Liver (tissue), 3 donors: ENCODE data around the gene GLYATL3.

ENCODE experiments used
- EGR1 ChIP-seq, 2 donors: IDR thresholded peaks; 2 replicates each; pipeline ENCODE4 v1.6.1; 2016 to 2018; ENCODE audit warnings: antibody characterized with exemption in 2 of 2, low read depth in 2 of 2
- GABPA ChIP-seq, 2 donors: IDR thresholded peaks in 1 of 2; conservative IDR thresholded peaks in 1 of 2; 2 replicates each; pipeline ENCODE4 v1.6.1; 2016; ENCODE audit warnings: antibody characterized with exemption in 2 of 2, mild to moderate bottlenecking in 1 of 2, moderate library complexity in 1 of 2
- HNF4A ChIP-seq, 2 donors: conservative IDR thresholded peaks; 2 replicates each; pipeline ENCODE4 v1.6.1; 2016; ENCODE audit warnings: antibody characterized with exemption in 2 of 2, mild to moderate bottlenecking in 2 of 2
- JUND ChIP-seq, 2 donors: IDR thresholded peaks; 2 replicates each; pipeline ENCODE4 v1.6.1; 2016; ENCODE audit warnings: antibody characterized with exemption in 2 of 2
- RAD21 ChIP-seq, 2 donors: IDR thresholded peaks; 2 replicates each; pipeline ENCODE4 v1.6.1; 2016; ENCODE audit warnings: antibody characterized with exemption in 2 of 2, mild to moderate bottlenecking in 2 of 2
- SP1 ChIP-seq: IDR thresholded peaks from 2 replicates; pipeline ENCODE4 v1.6.1; 2018; ENCODE audit warnings: antibody characterized with exemption, mild to moderate bottlenecking
- TAF1 ChIP-seq: conservative IDR thresholded peaks from 2 replicates; pipeline ENCODE4 v1.6.1; 2016; ENCODE audit warnings: antibody characterized with exemption, mild to moderate bottlenecking
- YY1 ChIP-seq: IDR thresholded peaks from 2 replicates; pipeline ENCODE4 v1.6.1; 2016; ENCODE audit warnings: antibody characterized with exemption, mild to moderate bottlenecking
- TF ChIP-seq, protein P1 (sequence below): fragments of 150-350 bp; IDR thresholded peaks from 2 replicates; pipeline ENCODE4 v1.5.1; 2017; ENCODE audit warnings: improper control_type of control experiment, low read depth, low read length; ENCODE audit not compliant: missing input control
- TF ChIP-seq, protein P2 (sequence below): IDR thresholded peaks from 2 replicates; pipeline ENCODE4 v1.6.1; 2016; ENCODE audit warnings: antibody characterized with exemption
- TF ChIP-seq, protein P3 (sequence below): IDR thresholded peaks from 2 replicates; pipeline ENCODE4 v1.6.1; 2016; ENCODE audit warnings: antibody characterized with exemption
- TF ChIP-seq, protein P4 (sequence below): IDR thresholded peaks from 2 replicates; pipeline ENCODE4 v1.6.1; 2016; ENCODE audit warnings: antibody characterized with exemption, mild to moderate bottlenecking
- TF ChIP-seq, protein P5 (sequence below): IDR thresholded peaks from 2 replicates; pipeline ENCODE4 v1.6.1; 2016; ENCODE audit warnings: antibody characterized with exemption
- donor health status: healthy.
- donor health status: healthy.

DNA sequence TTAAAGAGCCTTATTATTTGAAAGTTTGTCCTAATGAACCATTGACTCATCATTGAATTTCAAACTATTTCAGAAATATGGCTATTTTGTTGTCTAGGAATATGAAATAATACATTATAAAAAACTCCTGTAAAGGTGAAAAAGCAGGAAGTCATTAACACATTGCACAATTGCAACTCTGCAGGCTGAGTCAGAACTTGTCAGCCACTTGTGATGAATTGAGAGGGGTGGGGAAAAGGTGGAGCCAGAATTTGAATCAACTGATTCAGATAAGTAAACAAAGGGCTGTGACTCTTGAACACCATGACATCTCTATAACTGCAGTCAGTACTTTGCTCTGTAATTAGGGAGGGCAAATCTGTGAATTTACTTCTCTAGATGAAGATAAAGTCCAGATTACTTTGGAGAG, 56.7 kb downstream of the GLYATL3 start:
- TF ChIP-seq, protein P1, sequence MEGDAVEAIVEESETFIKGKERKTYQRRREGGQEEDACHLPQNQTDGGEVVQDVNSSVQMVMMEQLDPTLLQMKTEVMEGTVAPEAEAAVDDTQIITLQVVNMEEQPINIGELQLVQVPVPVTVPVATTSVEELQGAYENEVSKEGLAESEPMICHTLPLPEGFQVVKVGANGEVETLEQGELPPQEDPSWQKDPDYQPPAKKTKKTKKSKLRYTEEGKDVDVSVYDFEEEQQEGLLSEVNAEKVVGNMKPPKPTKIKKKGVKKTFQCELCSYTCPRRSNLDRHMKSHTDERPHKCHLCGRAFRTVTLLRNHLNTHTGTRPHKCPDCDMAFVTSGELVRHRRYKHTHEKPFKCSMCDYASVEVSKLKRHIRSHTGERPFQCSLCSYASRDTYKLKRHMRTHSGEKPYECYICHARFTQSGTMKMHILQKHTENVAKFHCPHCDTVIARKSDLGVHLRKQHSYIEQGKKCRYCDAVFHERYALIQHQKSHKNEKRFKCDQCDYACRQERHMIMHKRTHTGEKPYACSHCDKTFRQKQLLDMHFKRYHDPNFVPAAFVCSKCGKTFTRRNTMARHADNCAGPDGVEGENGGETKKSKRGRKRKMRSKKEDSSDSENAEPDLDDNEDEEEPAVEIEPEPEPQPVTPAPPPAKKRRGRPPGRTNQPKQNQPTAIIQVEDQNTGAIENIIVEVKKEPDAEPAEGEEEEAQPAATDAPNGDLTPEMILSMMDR, result no peak
- no peak for TF ChIP-seq EGR1 (IDR thresholded peaks at IDR 0.05; ENCODE audit: low read depth in 2 of 2)
- TF ChIP-seq GABPA (IDR thresholded peaks at IDR 0.05 in 1 of 2, conservative IDR thresholded peaks at IDR 0.05 in 1 of 2), result peak in 1 of 2 donors; percentile 14
- TF ChIP-seq, protein P2, sequence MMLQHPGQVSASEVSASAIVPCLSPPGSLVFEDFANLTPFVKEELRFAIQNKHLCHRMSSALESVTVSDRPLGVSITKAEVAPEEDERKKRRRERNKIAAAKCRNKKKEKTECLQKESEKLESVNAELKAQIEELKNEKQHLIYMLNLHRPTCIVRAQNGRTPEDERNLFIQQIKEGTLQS, result no peak
- no peak for TF ChIP-seq TAF1
- TF ChIP-seq YY1, result peak; percentile 14
- no peak for TF ChIP-seq RAD21 (IDR thresholded peaks at IDR 0.05)
- TF ChIP-seq JUND (IDR thresholded peaks at IDR 0.05), result peak; percentile 70 to 83
- TF ChIP-seq, protein P3, sequence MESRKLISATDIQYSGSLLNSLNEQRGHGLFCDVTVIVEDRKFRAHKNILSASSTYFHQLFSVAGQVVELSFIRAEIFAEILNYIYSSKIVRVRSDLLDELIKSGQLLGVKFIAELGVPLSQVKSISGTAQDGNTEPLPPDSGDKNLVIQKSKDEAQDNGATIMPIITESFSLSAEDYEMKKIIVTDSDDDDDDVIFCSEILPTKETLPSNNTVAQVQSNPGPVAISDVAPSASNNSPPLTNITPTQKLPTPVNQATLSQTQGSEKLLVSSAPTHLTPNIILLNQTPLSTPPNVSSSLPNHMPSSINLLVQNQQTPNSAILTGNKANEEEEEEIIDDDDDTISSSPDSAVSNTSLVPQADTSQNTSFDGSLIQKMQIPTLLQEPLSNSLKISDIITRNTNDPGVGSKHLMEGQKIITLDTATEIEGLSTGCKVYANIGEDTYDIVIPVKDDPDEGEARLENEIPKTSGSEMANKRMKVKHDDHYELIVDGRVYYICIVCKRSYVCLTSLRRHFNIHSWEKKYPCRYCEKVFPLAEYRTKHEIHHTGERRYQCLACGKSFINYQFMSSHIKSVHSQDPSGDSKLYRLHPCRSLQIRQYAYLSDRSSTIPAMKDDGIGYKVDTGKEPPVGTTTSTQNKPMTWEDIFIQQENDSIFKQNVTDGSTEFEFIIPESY, result no peak
- peak; percentile 48 for TF ChIP-seq SP1
- TF ChIP-seq, protein P4, sequence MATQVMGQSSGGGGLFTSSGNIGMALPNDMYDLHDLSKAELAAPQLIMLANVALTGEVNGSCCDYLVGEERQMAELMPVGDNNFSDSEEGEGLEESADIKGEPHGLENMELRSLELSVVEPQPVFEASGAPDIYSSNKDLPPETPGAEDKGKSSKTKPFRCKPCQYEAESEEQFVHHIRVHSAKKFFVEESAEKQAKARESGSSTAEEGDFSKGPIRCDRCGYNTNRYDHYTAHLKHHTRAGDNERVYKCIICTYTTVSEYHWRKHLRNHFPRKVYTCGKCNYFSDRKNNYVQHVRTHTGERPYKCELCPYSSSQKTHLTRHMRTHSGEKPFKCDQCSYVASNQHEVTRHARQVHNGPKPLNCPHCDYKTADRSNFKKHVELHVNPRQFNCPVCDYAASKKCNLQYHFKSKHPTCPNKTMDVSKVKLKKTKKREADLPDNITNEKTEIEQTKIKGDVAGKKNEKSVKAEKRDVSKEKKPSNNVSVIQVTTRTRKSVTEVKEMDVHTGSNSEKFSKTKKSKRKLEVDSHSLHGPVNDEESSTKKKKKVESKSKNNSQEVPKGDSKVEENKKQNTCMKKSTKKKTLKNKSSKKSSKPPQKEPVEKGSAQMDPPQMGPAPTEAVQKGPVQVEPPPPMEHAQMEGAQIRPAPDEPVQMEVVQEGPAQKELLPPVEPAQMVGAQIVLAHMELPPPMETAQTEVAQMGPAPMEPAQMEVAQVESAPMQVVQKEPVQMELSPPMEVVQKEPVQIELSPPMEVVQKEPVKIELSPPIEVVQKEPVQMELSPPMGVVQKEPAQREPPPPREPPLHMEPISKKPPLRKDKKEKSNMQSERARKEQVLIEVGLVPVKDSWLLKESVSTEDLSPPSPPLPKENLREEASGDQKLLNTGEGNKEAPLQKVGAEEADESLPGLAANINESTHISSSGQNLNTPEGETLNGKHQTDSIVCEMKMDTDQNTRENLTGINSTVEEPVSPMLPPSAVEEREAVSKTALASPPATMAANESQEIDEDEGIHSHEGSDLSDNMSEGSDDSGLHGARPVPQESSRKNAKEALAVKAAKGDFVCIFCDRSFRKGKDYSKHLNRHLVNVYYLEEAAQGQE, result no peak
- peak; percentile 10 to 74 for TF ChIP-seq HNF4A (conservative IDR thresholded peaks at IDR 0.05)
- TF ChIP-seq, protein P5, sequence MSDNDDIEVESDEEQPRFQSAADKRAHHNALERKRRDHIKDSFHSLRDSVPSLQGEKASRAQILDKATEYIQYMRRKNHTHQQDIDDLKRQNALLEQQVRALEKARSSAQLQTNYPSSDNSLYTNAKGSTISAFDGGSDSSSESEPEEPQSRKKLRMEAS, result no peak
